Left hindlimb (tissue), 1 donor: ENCODE measurements around the gene NFIL3.

ENCODE experiments used
- DNase-seq: peaks from one replicate; pipeline ENCODE4 v3.0.0-alpha.2; 2018

Gene NFIL3

GRCh38 chr9:91421971-91422757 lies 1.5 kb downstream of the NFIL3 start:
- DNase-seq, result no peak

- peak; percentile 62 for DNase-seq
These were observed 2.4 kb downstream of the NFIL3 start for GRCh38 chr9:91421128-91421765.

GRCh38 chr9:91420501-91421127 lies 3.0 kb downstream of the NFIL3 start:
- DNase-seq, result no peak

- DNase-seq, result no peak
These were observed 4.1 kb downstream of the NFIL3 start for GRCh38 chr9:91419222-91420191.

GRCh38 chr9:91418215-91418610 lies 5.4 kb downstream of the NFIL3 start:
- no peak for DNase-seq

GRCh38 chr9:91417602-91418214 lies 5.9 kb downstream of the NFIL3 start:
- DNase-seq, result no peak

- DNase-seq, result no peak
These were observed 7.4 kb downstream of the NFIL3 start for GRCh38 chr9:91416096-91416712.

GRCh38 chr9:91415290-91415689 lies 8.3 kb downstream of the NFIL3 start:
- no peak for DNase-seq

GRCh38 chr9:91412941-91413340 lies 10.7 kb downstream of the NFIL3 start:
- DNase-seq, result no peak

GRCh38 chr9:91411096-91411771 lies 12.4 kb downstream of the NFIL3 start:
- no peak for DNase-seq

- DNase-seq, result no peak
These were observed 13.5 kb downstream of the NFIL3 start for GRCh38 chr9:91410161-91410560.

- DNase-seq, result no peak
These were observed 15.2 kb downstream of the NFIL3 start for GRCh38 chr9:91408475-91408874.

GRCh38 chr9:91407580-91408318 lies 15.9 kb downstream of the NFIL3 start:
- DNase-seq, result no peak

GRCh38 chr9:91405343-91406077 lies 18.1 kb downstream of the NFIL3 start:
- no peak for DNase-seq

- DNase-seq, result no peak
These were observed 19.7 kb downstream of the NFIL3 start for GRCh38 chr9:91403665-91404543.

GRCh38 chr9:91398926-91399325 lies 24.7 kb downstream of the NFIL3 start:
- no peak for DNase-seq

GRCh38 chr9:91395553-91396471 lies 27.8 kb downstream of the NFIL3 start:
- DNase-seq, result no peak

- DNase-seq, result no peak
These were observed 28.5 kb downstream of the NFIL3 start for GRCh38 chr9:91395106-91395552.
